Femur (tissue), 1 donor: Measurements from ENCODE around the gene FAM199X.

Source experiments
- DNase-seq: peaks from one replicate; pipeline ENCODE4 v3.0.0-alpha.2; 2017

The FAM199X gene

DNA sequence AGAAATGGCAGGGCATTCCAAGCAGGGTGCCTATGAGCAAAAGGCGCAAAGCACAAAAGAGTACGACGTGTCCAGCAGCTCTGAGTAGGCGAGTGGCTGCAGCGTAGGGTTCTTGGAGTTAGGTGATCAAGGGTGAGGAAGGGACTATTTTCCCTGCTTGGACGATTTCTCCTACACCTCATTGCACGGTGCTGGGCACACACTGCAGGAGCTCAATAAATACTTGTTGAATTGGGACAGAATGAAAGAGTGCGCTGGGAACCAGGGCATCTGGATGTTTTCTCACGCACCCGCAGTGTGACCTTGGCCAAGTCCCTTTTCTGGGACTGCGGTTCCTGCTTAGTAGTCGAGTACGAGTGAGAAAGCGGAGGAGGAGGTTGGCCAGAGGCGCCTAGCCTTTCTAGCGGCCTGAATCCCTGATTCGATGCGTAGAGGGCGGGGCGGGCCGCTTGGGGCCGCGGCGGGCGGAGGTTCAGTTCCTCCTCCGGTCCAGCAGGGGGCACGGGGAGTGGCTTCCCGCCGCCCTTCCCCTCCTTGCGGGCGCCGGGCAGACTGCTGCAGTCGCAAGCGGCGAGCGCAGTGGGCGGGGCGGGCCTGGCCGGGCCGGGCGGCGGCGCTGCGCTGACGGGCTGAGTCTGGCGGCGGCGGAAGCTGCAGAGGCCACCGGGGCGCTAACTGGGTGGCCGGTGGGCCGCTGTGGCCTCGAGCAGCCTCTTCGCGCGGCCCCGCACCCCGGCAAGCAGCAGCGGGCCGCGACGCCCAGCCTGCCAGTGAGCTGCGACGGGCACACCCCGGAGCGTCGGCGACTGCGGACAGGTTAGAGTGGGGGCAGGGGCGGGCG is at the start of gene FAM199X:
TSS of gene FAM199X (plus strand) at position 560 of the 841 bp plus-strand sequence. CDS start 333 bp downstream, outside the sequence.
- DNase-seq = peak; percentile 92

- DNase-seq = no peak
Observed at GRCh38 chrX:104117759-104118158, 48.5 kb upstream of the FAM199X start.

DNA sequence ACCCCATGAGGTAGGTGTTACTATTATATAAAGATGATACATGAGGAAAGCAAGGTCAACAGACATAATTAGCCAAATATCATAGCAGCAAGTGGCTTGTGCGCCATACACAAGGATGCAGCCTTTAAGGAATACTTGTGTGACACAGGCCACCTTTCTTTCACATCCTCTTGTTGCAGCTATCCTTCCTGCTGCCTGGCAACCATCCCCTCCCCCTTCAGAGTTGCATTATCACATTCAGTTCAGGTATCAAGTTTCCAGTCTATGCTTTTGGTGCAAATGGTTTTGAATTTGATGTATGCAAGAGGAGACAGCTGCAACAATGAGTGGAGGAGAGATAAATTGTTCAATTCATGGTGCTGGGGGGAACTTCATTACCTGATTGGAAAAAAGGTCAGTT is 47.5 kb upstream of the FAM199X start:
- DNase-seq = no peak

DNA sequence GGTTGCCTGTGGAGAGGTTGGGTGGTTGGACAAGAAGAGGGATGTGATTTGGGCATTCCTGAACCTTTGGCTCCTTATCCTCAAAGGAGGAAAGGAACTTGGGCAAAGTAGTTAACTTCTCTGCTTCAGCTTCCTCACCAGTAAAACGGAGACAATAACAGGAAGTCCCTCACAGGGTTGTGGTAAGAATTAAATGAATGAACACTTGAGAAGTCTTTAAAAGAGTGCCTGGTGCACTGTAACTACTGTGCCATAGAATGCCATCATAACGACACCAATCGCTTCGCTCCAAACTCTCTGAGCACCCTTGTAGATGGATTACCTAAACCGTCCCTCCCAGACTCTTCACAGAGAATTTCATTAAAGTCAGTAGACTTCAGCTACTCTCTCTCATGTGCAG is 43.4 kb upstream of the FAM199X start:
- DNase-seq = no peak

GRCh38 chrX:104126856-104127255 is 39.4 kb upstream of the FAM199X start:
- no peak for DNase-seq

GRCh38 chrX:104130808-104131207 is 35.4 kb upstream of the FAM199X start:
- no peak for DNase-seq

- no peak for DNase-seq
Observed at GRCh38 chrX:104134583-104135261, 31.5 kb upstream of the FAM199X start.

- DNase-seq = no peak
Observed at GRCh38 chrX:104135677-104136076, 30.6 kb upstream of the FAM199X start.

DNA sequence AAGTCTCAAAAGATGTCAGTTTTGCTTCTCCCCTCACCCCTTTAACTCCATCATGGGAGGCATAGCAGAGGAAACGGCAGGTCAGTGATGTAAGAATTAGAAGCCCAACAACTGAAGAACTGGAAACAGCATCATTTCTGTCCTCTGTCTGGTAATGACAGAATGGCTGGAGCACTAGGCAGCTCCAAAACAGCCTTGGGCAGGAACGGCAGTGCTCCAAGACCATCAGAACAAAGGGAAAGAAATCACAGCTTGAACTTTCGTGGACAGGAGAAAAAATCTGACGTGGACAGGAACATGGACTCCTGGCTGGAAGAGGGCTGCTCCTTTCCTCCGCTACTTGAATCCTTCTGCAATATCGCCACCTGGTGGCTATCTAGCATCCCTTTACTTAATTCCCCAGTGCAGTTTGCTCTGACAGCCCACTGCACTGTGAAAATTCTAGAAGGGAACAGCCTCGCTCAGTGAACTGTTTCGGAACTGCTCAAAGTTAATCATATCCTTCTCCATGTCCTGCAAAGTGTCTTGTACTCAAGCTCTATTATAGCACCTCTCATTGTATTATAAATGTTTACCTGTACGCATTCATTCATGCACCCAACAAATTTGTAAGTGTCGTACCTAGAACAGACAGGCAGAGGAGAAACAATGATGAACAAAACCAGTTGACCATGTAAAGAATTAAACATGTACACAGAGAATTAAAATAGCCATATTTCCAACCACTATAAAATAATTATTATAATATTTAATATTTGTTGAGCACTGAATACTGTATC is 29.8 kb upstream of the FAM199X start:
- peak; percentile 82 for DNase-seq

- no peak for DNase-seq
Observed at GRCh38 chrX:104137496-104137895, 28.8 kb upstream of the FAM199X start.

DNA sequence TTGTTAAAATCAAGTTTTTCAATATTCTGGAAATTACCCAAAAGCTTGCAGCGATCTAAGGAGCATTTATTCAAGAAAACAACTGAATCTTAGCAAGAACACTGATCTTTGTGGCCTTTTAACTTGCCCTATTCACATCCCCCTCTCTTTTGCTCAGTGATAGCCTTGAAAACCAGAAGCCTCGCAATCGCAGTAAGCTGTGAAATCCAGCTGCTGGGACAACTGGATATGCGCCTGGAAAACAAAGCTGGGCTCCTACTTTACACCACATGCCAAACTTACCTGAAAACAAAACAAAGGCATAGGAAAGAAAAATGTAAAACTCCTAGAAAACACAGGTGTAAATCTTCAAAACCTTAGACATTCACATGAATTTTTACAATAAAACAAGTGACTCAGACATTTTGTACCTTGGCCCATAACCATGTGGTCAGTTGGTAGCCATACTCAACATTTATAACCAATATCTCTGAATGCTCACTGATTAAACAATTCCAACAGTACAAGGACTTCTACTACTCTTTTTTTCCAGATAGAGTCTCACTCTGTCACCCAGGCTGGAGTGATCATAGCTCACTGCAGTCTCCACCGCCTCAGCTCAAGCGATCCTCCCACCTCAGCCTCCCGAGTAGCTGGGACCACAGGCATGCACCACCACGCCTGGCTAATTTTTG is 25.0 kb upstream of the FAM199X start:
- no peak for DNase-seq

DNA sequence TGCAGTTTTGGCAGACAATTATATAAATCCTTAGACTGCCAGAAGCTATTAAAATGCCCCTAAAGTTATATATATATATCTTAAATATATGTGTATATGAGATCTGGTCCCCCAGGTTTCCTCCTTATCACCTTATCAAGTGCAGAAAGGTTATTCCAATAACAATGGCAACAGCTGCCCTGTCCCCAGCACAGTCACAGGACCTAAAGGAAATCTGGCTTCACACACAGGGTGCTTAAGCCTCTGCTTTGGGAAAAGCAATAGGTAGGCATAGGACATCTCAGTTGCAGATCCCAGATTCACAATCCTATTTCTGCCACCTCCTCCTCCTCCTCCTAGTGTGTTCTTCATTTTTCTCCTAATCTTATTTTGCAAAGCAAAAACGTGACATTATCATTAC is 15.2 kb upstream of the FAM199X start:
- no peak for DNase-seq

DNA sequence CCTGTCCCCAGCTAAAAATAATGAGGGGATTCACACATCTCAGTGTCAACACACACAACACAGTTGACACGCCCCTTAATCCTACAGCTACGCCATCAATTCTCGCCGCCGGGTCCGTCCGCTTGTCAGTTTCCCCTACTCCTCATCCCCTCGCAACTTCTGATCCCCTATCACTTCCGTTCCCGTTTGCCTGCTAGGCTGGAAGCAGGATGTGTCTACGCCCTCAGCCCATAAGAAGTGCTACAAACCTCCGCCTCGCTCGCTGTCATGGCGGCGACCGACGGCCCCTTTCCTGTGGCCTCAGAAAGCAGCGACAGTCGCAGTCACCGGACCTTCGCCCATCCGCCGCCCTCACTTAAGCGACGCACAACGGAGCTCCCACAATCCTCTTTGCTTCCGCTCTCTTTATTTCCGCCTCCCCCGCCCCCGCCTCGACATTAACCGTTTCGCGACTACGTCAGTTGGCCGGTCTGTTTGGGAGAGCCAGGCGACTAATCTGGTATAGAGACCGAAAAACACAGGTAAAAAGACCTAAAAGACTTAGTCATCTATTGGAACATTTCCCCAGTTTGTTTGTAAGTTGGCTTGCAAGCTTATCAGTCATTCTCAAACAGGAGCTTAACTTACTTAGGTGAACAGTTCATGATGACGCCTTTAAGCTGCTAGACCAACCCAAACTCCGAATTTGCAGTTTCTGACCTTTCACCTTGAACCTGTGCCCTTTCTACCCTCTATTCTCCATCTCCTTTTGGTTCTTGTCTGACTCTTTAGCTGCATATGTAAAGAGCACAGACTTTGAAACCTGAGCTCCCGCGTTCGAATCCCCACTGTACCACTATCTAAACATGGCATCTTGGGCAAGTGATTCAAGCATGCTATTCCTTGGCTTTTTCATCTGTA is 9.4 kb upstream of the FAM199X start, which contains the start of gene SLC25A53:
TSS of gene SLC25A53 (minus strand) at position 380 of the 900 bp plus-strand sequence. CDS start 51,752 bp downstream, outside the sequence.
- peak; percentile 89 for DNase-seq

DNA sequence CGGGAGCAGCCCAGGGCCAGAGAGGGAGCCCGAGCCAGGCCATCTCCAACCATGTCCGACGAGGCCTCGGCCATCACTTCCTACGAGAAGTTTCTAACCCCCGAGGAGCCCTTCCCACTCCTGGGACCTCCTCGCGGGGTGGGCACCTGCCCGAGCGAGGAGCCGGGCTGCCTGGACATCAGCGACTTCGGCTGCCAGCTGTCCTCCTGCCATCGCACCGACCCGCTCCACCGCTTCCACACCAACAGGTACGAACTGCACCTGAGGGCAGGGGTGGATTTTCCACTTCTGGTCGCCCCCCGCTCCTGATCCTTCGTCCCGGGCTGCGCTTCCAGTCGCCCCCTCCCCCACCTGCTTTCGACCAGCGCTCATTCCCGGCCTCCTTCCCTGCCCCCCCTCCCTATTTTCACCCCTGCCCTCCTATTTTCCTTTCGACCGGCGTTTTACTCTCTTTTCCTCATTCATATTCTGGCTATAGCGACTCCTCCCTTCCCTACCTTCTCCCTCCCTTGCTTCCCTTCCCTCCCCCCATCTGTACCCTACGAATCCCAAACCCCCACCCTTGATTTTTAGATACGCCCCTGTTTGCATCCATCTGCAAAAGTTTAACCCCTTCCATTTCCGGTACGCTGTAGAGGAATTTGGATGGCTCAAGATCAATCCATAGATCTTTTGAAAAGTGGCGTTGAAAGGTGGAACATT is 633 bp downstream of the FAM199X start:
- DNase-seq = no peak

- DNase-seq = no peak
Observed at GRCh38 chrX:104168127-104168526, 1.9 kb downstream of the FAM199X start.

- no peak for DNase-seq
Observed at GRCh38 chrX:104172121-104172520, 5.9 kb downstream of the FAM199X start.

DNA sequence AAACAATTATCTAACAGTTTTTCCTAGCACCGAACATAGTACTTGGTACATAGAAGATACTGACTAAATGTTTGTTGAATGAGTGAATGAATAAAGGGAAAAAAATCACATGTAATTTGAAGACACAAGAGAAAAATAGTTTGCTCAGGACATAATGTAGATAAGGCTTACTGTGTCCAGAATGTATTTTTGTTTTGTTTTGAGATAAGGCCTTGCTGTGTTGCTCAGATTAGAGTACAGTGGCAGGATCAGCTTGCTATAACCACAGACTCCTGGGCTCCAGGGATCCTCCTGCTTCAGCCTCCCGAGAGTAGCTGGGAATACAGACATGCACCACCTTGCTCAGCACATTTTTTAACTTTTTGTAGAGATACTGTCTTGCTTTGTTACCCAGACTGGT is 6.5 kb downstream of the FAM199X start:
- no peak for DNase-seq

GRCh38 chrX:104173841-104174240 is 7.6 kb downstream of the FAM199X start:
- no peak for DNase-seq

GRCh38 chrX:104183685-104184084 is 17.4 kb downstream of the FAM199X start:
- DNase-seq = no peak

DNA sequence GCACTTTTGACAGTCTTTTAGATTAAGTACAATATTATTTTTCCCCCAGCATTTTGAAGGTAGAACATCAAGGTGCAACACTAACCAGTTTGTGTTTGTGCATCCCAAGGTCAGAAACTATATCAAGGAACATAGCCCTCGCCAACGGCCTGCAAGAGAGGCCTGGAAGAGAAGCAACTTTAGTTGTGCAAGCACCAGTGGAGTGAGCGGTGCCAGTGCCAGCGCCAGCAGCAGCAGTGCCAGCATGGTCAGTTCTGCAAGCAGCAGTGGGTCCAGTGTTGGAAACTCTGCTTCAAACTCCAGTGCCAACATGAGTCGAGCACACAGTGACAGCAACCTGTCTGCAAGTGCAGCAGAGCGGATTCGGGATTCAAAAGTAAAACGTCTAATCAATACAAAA is 21.7 kb downstream of the FAM199X start:
- no peak for DNase-seq

DNA sequence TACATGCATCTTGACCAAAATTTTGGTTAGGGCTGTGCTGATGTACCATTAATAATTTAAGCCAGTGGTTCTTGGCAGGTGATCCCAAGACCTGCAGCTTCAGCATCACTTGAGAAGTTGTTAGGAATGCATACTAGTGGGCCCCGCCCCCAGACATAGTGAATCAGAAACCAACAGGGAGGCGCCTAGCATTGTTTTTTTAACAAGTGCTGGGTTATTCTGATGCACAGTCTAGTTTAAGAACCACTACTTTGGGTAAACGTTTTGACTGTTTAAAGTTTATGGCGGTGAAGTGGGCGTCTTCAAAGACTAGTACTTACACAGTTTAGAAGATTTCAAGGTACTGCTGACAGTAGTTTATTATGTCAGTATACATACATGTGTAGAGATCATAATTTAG is 23.6 kb downstream of the FAM199X start:
- no peak for DNase-seq
